NT2/D1 (cell line): Measurements from ENCODE around the gene ARHGEF4.
"Not testable (repeated sequence)": the region's sequence is repeated elsewhere in the genome, so short reads cannot be mapped to it uniquely, and the experiment has no call there.

ENCODE experiments used
- DNase-seq: peaks from one replicate; pipeline ENCODE4 v3.0.0-alpha.2; 2011; ENCODE audit warnings: low read depth, low spot score
- H3K27me3 ChIP-seq: 2 replicates; pipeline ENCODE4 v1.6.0; 2011; ENCODE audit warnings: mild to moderate bottlenecking; ENCODE audit not compliant: insufficient read length, insufficient read depth
- H3K36me3 ChIP-seq: 2 replicates; pipeline ENCODE4 v1.6.1; 2011; ENCODE audit warnings: mild to moderate bottlenecking, low read length, mixed read lengths; ENCODE audit not compliant: insufficient read depth, insufficient read length
- H3K4me1 ChIP-seq: 2 replicates; pipeline ENCODE4 v1.5.1; 2011; ENCODE audit not compliant: insufficient read depth, insufficient read length
- H3K4me3 ChIP-seq: 2 replicates; pipeline ENCODE4 v1.5.1; 2011; ENCODE audit warnings: low read depth; ENCODE audit not compliant: insufficient read length
- H3K9ac ChIP-seq: 2 replicates; pipeline ENCODE4 v1.6.0; 2011; ENCODE audit warnings: low read depth; ENCODE audit not compliant: insufficient read length
- H3K9me3 ChIP-seq: 2 replicates; pipeline ENCODE4 v1.5.1; 2011; ENCODE audit warnings: mild to moderate bottlenecking, low read length; ENCODE audit not compliant: insufficient read depth
- SUZ12 ChIP-seq: IDR thresholded peaks from 2 replicates; pipeline ENCODE4 v1.6.1; 2011; ENCODE audit not compliant: insufficient read length, insufficient read depth; ENCODE audit errors: extremely low read depth
- YY1 ChIP-seq: IDR thresholded peaks from 2 replicates; pipeline ENCODE4 v1.6.1; 2011; ENCODE audit not compliant: insufficient read length, insufficient read depth
- ZNF274 ChIP-seq: IDR thresholded peaks from 2 replicates; pipeline ENCODE4 v1.6.1; 2011; ENCODE audit warnings: mild to moderate bottlenecking, low read depth, low read length

The ARHGEF4 gene

GRCh38 chr2:131058920-131059319 is 222.2 kb downstream of the ARHGEF4 start:
- DNase-seq, result no peak
- H3K4me1 ChIP-seq, result peaks cover 3% of the 10 kb centered on the region
- no peak overlapping the region for H3K9ac ChIP-seq
- H3K4me3 ChIP-seq, result no peak overlapping the region
- TF ChIP-seq YY1, result no peak
- no peak for TF ChIP-seq ZNF274
- no peak for TF ChIP-seq SUZ12
- no peaks in the 10 kb centered on the region for H3K27me3 ChIP-seq
- H3K36me3 ChIP-seq, result peaks cover 84% of the 10 kb centered on the region
- no peaks in the 10 kb centered on the region for H3K9me3 ChIP-seq

- Histone ChIP-seq H3K4me3 (no peak overlapping the region), H3K4me1 (peaks cover 7% of the 10 kb centered on the region), H3K36me3 (peaks cover 63% of the 10 kb centered on the region), H3K9ac (no peak overlapping the region), H3K27me3 (no peaks in the 10 kb centered on the region), H3K9me3 (no peaks in the 10 kb centered on the region)
- TF ChIP-seq YY1 (no peak), ZNF274 (no peak), SUZ12 (no peak)
- no peak for DNase-seq
Observed at GRCh38 chr2:131063501-131064283, 227.0 kb downstream of the ARHGEF4 start.

GRCh38 chr2:131064589-131065512 is 228.1 kb downstream of the ARHGEF4 start:
- peaks cover 62% of the 10 kb centered on the region for H3K36me3 ChIP-seq
- peaks cover 4% of the 10 kb centered on the region for H3K4me1 ChIP-seq
- TF ChIP-seq SUZ12 (no peak), YY1 (no peak), ZNF274 (no peak)
- no peaks in the 10 kb centered on the region for H3K27me3 ChIP-seq
- no peaks in the 10 kb centered on the region for H3K9me3 ChIP-seq
- no peak overlapping the region for H3K4me3 ChIP-seq
- DNase-seq, result no peak
- peak overlapping the region; percentile 2 for H3K9ac ChIP-seq

GRCh38 chr2:131067465-131068125 is 230.9 kb downstream of the ARHGEF4 start:
- H3K36me3 ChIP-seq, result peaks cover 66% of the 10 kb centered on the region

GRCh38 chr2:131068172-131068571 is 231.5 kb downstream of the ARHGEF4 start:
- not testable (repeated sequence) for H3K9me3 ChIP-seq, H3K27me3 ChIP-seq, H3K4me1 ChIP-seq, H3K9ac ChIP-seq, DNase-seq, H3K4me3 ChIP-seq
- H3K36me3 ChIP-seq, result peaks cover 67% of the 10 kb centered on the region

More at GRCh38 chr2:131067465-131068125, 230.9 kb downstream of the ARHGEF4 start:
- TF ChIP-seq YY1 (no peak), SUZ12 (no peak), ZNF274 (no peak)
- DNase-seq, result no peak
- Histone ChIP-seq H3K9me3 (no peaks in the 10 kb centered on the region), H3K4me1 (peaks cover 4% of the 10 kb centered on the region), H3K4me3 (no peak overlapping the region), H3K9ac (no peak overlapping the region), H3K27me3 (no peaks in the 10 kb centered on the region)

GRCh38 chr2:131075578-131075977 is 238.9 kb downstream of the ARHGEF4 start:
- not testable (repeated sequence) for DNase-seq, H3K4me1 ChIP-seq, H3K4me3 ChIP-seq, H3K27me3 ChIP-seq, H3K9me3 ChIP-seq, H3K9ac ChIP-seq
- peaks cover 88% of the 10 kb centered on the region for H3K36me3 ChIP-seq

- H3K4me1 ChIP-seq, result peaks cover 10% of the 10 kb centered on the region
- no peak overlapping the region for H3K4me3 ChIP-seq
- peaks cover 87% of the 10 kb centered on the region for H3K36me3 ChIP-seq
- H3K27me3 ChIP-seq, result no peaks in the 10 kb centered on the region
- H3K9me3 ChIP-seq, result no peaks in the 10 kb centered on the region
- TF ChIP-seq ZNF274 (no peak), SUZ12 (no peak), YY1 (no peak)
- no peak overlapping the region for H3K9ac ChIP-seq
- no peak for DNase-seq
Observed at GRCh38 chr2:131076707-131077106, 240.0 kb downstream of the ARHGEF4 start.
